IMR-90 (cell line): ENCODE data around the gene MAGEB17. TPM values are rescaled to one million over a fixed set of nuclear protein-coding genes. Genes with fewer than 3 reads are reported as not detected.

Experiments
- ATAC-seq: fragments of 200-7000 bp; cut with Tn5 transposase; 2 replicates; pipeline ENCODE4 v1.9.1; 2020; ENCODE audit warnings: low read depth, mild to moderate bottlenecking, moderate library complexity
- BruUV-seq: library from RNA; stranded (reverse); fragments of 400-500 nt; replicated peaks from 2 replicates; lab custom pipeline; 2021; lab: Mats Ljungman, UMichigan
- CTCF ChIA-PET: fragments of 300-600 bp; formaldehyde crosslinking; extraction: SDS; loops from one replicate; lab custom pipeline; 2021; ENCODE audit warnings: antibody characterized with exemption; lab: Yijun Ruan, JAX
- POLR2A ChIA-PET: fragments of 300-600 bp; sonication (Branson Sonifier 250); formaldehyde crosslinking; loops from one replicate; lab custom pipeline; 2022; ENCODE audit warnings: antibody characterized with exemption; ENCODE audit not compliant: unreplicated experiment; lab: Charles Lee
- DNase-seq: peaks from one replicate; pipeline ENCODE4 v3.0.0; 2013
- H2AFZ ChIP-seq: replicated peaks from 2 replicates; pipeline ENCODE3; 2013; ENCODE audit warnings: low read length, mild to moderate bottlenecking; ENCODE audit not compliant: poor library complexity
- H2AK5ac ChIP-seq: 2 replicates; pipeline ENCODE4 v1.6.1; 2013; ENCODE audit warnings: low read depth, low read length, inconsistent platforms
- H2AK9ac ChIP-seq: replicated peaks from 2 replicates; pipeline ENCODE3; 2013; ENCODE audit warnings: mild to moderate bottlenecking, low read depth, low read length, moderate library complexity; ENCODE audit not compliant: poor library complexity
- H2BK120ac ChIP-seq: 2 replicates; pipeline ENCODE4 v1.6.1; 2013; ENCODE audit warnings: low read depth, low read length, inconsistent platforms
- H2BK15ac ChIP-seq: 3 replicates; pipeline ENCODE4 v1.6.1; 2013; ENCODE audit warnings: low read depth, low read length, inconsistent platforms
- H2BK20ac ChIP-seq: 2 replicates; pipeline ENCODE4 v1.6.1; 2013; ENCODE audit warnings: low read depth, mild to moderate bottlenecking, inconsistent platforms, low read length, moderate library complexity
- H2BK5ac ChIP-seq: 2 replicates; pipeline ENCODE4 v1.6.1; 2013; ENCODE audit warnings: mild to moderate bottlenecking, low read depth, low read length, inconsistent platforms; ENCODE audit not compliant: poor library complexity, severe bottlenecking
- H3K14ac ChIP-seq: replicated peaks from 2 replicates; pipeline ENCODE4 v1.6.1; 2013; ENCODE audit warnings: low read depth, low read length, inconsistent platforms
- H3K18ac ChIP-seq: 2 replicates; pipeline ENCODE4 v1.6.1; 2013; ENCODE audit warnings: low read depth, low read length, control low read depth
- H3K23ac ChIP-seq: 2 replicates; pipeline ENCODE4 v1.6.1; 2013; ENCODE audit warnings: low read depth, low read length, inconsistent platforms
- H3K27ac ChIP-seq: 2 replicates; pipeline ENCODE4 v1.5.1; 2013; ENCODE audit warnings: mild to moderate bottlenecking, control low read depth, low read length; ENCODE audit not compliant: insufficient read depth
- H3K27me3 ChIP-seq: 2 replicates; pipeline ENCODE4 v1.6.1; 2013; ENCODE audit warnings: low read length; ENCODE audit not compliant: control insufficient read depth, insufficient read depth
- H3K36me3 ChIP-seq: 2 replicates; pipeline ENCODE4 v1.6.1; 2013; ENCODE audit warnings: low read length, mixed read lengths; ENCODE audit not compliant: control insufficient read depth, insufficient read depth
- H3K4ac ChIP-seq: 2 replicates; pipeline ENCODE4 v1.6.1; 2013; ENCODE audit warnings: low read depth, low read length, inconsistent platforms
- H3K4me1 ChIP-seq: 2 replicates; pipeline ENCODE4 v1.6.1; 2013; ENCODE audit warnings: low read length, mixed read lengths; ENCODE audit not compliant: control insufficient read depth, insufficient read depth
- H3K4me2 ChIP-seq: 2 replicates; pipeline ENCODE4 v1.6.1; 2013; ENCODE audit warnings: low read depth, mild to moderate bottlenecking, control low read depth, low read length, moderate library complexity
- H3K4me3 ChIP-seq: 2 replicates; pipeline ENCODE4 v1.5.1; 2013; ENCODE audit warnings: low read depth, mild to moderate bottlenecking, control low read depth, low read length, moderate library complexity; ENCODE audit not compliant: insufficient read depth
- H3K56ac ChIP-seq: 2 replicates; pipeline ENCODE4 v1.6.1; 2013; ENCODE audit warnings: low read length, inconsistent platforms; ENCODE audit not compliant: insufficient read depth; ENCODE audit errors: extremely low read depth
- H3K79me1 ChIP-seq, 2 experiments: 2 replicates each; pipeline ENCODE4 v1.6.1; 2013; ENCODE audit warnings: low read length in 2 of 2, inconsistent platforms in 1 of 2, low read depth in 1 of 2
- H3K9ac ChIP-seq: 2 replicates; pipeline ENCODE4 v1.6.1; 2013; ENCODE audit warnings: low read depth, low read length, control low read depth
- H3K9me1 ChIP-seq: 2 replicates; pipeline ENCODE4 v1.6.1; 2013; ENCODE audit warnings: low read length, inconsistent platforms; ENCODE audit not compliant: insufficient read depth
- H3K9me3 ChIP-seq: 2 replicates; pipeline ENCODE4 v1.6.1; 2013; ENCODE audit warnings: low read length; ENCODE audit not compliant: control insufficient read depth, insufficient read depth
- H4K20me1 ChIP-seq: 2 replicates; pipeline ENCODE4 v1.6.1; 2013; ENCODE audit warnings: low read length, inconsistent platforms; ENCODE audit not compliant: insufficient read depth
- H4K5ac ChIP-seq: 2 replicates; pipeline ENCODE4 v1.6.1; 2013; ENCODE audit warnings: mild to moderate bottlenecking, low read depth, low read length, control low read depth
- H4K8ac ChIP-seq, 2 experiments: 2 replicates each; pipeline ENCODE4 v1.6.1; 2013; ENCODE audit warnings: low read depth in 2 of 2, low read length in 2 of 2, control low read depth in 1 of 2, inconsistent platforms in 1 of 2
- H4K91ac ChIP-seq: 2 replicates; pipeline ENCODE4 v1.6.1; 2013; ENCODE audit warnings: low read depth, low read length, inconsistent platforms; ENCODE audit not compliant: insufficient read depth
- BHLHE40 ChIP-seq: fragments of 150-350 bp; IDR thresholded peaks from 2 replicates; pipeline ENCODE4 v1.6.1; 2016; ENCODE audit warnings: mild to moderate bottlenecking, low read depth, low read length
- CEBPB ChIP-seq: IDR thresholded peaks from 2 replicates; pipeline ENCODE4 v1.6.1; 2012; ENCODE audit warnings: low read depth, low read length, improper control_type of control experiment
- CHD1 ChIP-seq: IDR thresholded peaks from 2 replicates; pipeline ENCODE4 v1.6.1; 2012; ENCODE audit warnings: low read depth, low read length, improper control_type of control experiment
- CTCF ChIP-seq: conservative IDR thresholded peaks from 2 replicates; pipeline ENCODE4 v1.5.1; 2012; ENCODE audit warnings: mild to moderate bottlenecking, low read depth, low read length, improper control_type of control experiment
- ELK1 ChIP-seq: fragments of 150-350 bp; IDR thresholded peaks from 2 replicates; pipeline ENCODE4 v1.6.1; 2016; ENCODE audit warnings: low read depth, mild to moderate bottlenecking, low read length, moderate library complexity, borderline replicate concordance
- FOS ChIP-seq: fragments of 150-350 bp; IDR thresholded peaks from 2 replicates; pipeline ENCODE4 v1.6.1; 2016; ENCODE audit warnings: low read depth, low read length
- MAFK ChIP-seq: IDR thresholded peaks from 2 replicates; pipeline ENCODE4 v1.6.1; 2012; ENCODE audit warnings: low read depth, low read length, improper control_type of control experiment
- MAZ ChIP-seq: IDR thresholded peaks from 2 replicates; pipeline ENCODE4 v1.6.1; 2012; ENCODE audit warnings: low read depth, mild to moderate bottlenecking, low read length, improper control_type of control experiment, moderate library complexity, borderline replicate concordance
- MXI1 ChIP-seq: IDR thresholded peaks from 2 replicates; pipeline ENCODE4 v1.6.1; 2012; ENCODE audit warnings: low read depth, mild to moderate bottlenecking, low read length, moderate library complexity, borderline replicate concordance
- NFE2L2 ChIP-seq: fragments of 150-350 bp; IDR thresholded peaks from 2 replicates; pipeline ENCODE4 v1.6.1; 2016; ENCODE audit warnings: low read depth, mild to moderate bottlenecking, low read length
- POLR2A ChIP-seq: IDR thresholded peaks from 2 replicates; pipeline ENCODE4 v1.6.1; 2012; ENCODE audit warnings: mild to moderate bottlenecking, low read depth, low read length
- RAD21 ChIP-seq: IDR thresholded peaks from 2 replicates; pipeline ENCODE4 v1.6.1; 2012; ENCODE audit warnings: low read length, improper control_type of control experiment
- RCOR1 ChIP-seq: IDR thresholded peaks from 2 replicates; pipeline ENCODE4 v1.6.1; 2012; ENCODE audit warnings: mild to moderate bottlenecking, low read length, improper control_type of control experiment; ENCODE audit not compliant: insufficient replicate concordance
- RFX5 ChIP-seq: IDR thresholded peaks from 2 replicates; pipeline ENCODE4 v1.8.0; 2012; ENCODE audit warnings: low read depth, mild to moderate bottlenecking, low read length, moderate library complexity
- SMC3 ChIP-seq: fragments of 150-350 bp; IDR thresholded peaks from 2 replicates; pipeline ENCODE4 v1.6.1; 2016; ENCODE audit warnings: low read depth, mild to moderate bottlenecking, antibody characterized with exemption, low read length, moderate library complexity
- USF2 ChIP-seq: fragments of 150-350 bp; IDR thresholded peaks from 2 replicates; pipeline ENCODE4 v1.6.1; 2017; ENCODE audit warnings: mild to moderate bottlenecking, antibody characterized with exemption, low read length, low read depth
- dilution Hi-C: fragments of 300-500 bp; cut with HindIII; formaldehyde crosslinking; loops from one replicate; pipeline ENCODE4 v1.14.3; 2018; ENCODE audit warnings: low sequenced_read_pairs; ENCODE audit not compliant: unreplicated experiment
- in situ Hi-C: fragments of 300-500 bp; cut with MboI; formaldehyde crosslinking; loops from 3 replicates; pipeline ENCODE4 v1.14.3; 2019; ENCODE audit warnings: low sequenced_read_pairs, inconsistent platforms, mixed read lengths
- intact Hi-C: fragments of 100-400 bp; cut with micrococcal nuclease; formaldehyde crosslinking; loops from 2 replicates; pipeline ENCODE4 v1.10.0; 2022
- polyA plus RNA-seq, 3 experiments: library from polyadenylated mRNA; depleted of rRNA; stranded (reverse); fragments of >200 nt; gene quantifications; 2 replicates each; pipeline ENCODE4 v1.2.3, GENCODE V29; 2012; ENCODE audit warnings: low replicate concordance in 1 of 3
- total RNA-seq: library from RNA; depleted of rRNA; stranded (reverse); fragments of >200 nt; gene quantifications from 2 replicates; pipeline ENCODE4 v1.2.3, GENCODE V29; 2012

The MAGEB17 gene
- total and polyA plus RNA-seq, 2 of the 4 experiments (the other 2 are of a cell fraction): under 0.01 to 0.34 TPM

GRCh38 chrX:16145656-16146055 lies 21.6 kb upstream of the MAGEB17 start:
- no peak overlapping the region for H4K91ac ChIP-seq
- H3K56ac ChIP-seq: no peak overlapping the region
- H3K27me3 ChIP-seq: no peaks in the 10 kb centered on the region
- H2AFZ ChIP-seq: no peak overlapping the region
- no peak overlapping the region for H3K14ac ChIP-seq
- H4K8ac ChIP-seq: no peak overlapping the region
- in situ Hi-C loops (no loop called here), intact Hi-C loops (no loop called here), dilution Hi-C loops (no loop called here)
- no peak for DNase-seq
- H3K4me2 ChIP-seq: no peak overlapping the region
- no peak overlapping the region for H3K9ac ChIP-seq
- H3K23ac ChIP-seq: no peak overlapping the region
- no peak for ATAC-seq
- ChIA-PET POLR2A (no interaction called here), CTCF (no interaction called here)
- H2BK15ac ChIP-seq: no peak overlapping the region
- H2BK5ac ChIP-seq: no peak overlapping the region
- no peaks in the 10 kb centered on the region for H3K9me1 ChIP-seq
- H2BK20ac ChIP-seq: no peak overlapping the region
- H2BK120ac ChIP-seq: no peak overlapping the region
- BruUV-seq: no TSS peak
- 0 out of 4 replicates have a peak, but pooled peaks cover 0 to 3% of the 10 kb centered on the region in 2 experiments for H3K79me1 ChIP-seq
- no peak overlapping the region for H2AK9ac ChIP-seq
- no peak overlapping the region for H3K4me3 ChIP-seq
- no peak for TF ChIP-seq RAD21
- no peak for TF ChIP-seq MAZ
- no peak for TF ChIP-seq RCOR1
- no peak for TF ChIP-seq ELK1
- no peak for TF ChIP-seq CHD1
- no peak for TF ChIP-seq CEBPB
- no peak for TF ChIP-seq SMC3
- TF ChIP-seq MAFK: no peak
- TF ChIP-seq MXI1: no peak
- TF ChIP-seq POLR2A: no peak
- no peak for TF ChIP-seq USF2
- TF ChIP-seq BHLHE40: no peak
- no peak for TF ChIP-seq NFE2L2
- TF ChIP-seq CTCF: no peak
- TF ChIP-seq RFX5: no peak
- TF ChIP-seq FOS: no peak
- H3K18ac ChIP-seq: no peak overlapping the region
- no peak overlapping the region for H4K5ac ChIP-seq
- no peaks in the 10 kb centered on the region for H3K9me3 ChIP-seq
- H3K4ac ChIP-seq: no peak overlapping the region
- no peak overlapping the region for H3K27ac ChIP-seq
- H3K4me1 ChIP-seq: no peaks in the 10 kb centered on the region
- H2AK5ac ChIP-seq: no peak overlapping the region
- no peaks in the 10 kb centered on the region for H3K36me3 ChIP-seq
- H4K20me1 ChIP-seq: no peaks in the 10 kb centered on the region
